Measurements from ENCODE around the gene KANK4.

KANK4 gene

GRCh38 chr1:62294261-62294660 lies 25.0 kb downstream of the KANK4 start:
- Histone ChIP-seq H3K4me3 (ENCODE audit: low read length, poor library complexity, severe bottlenecking) (no peak overlapping the region), H3K79me2 (ENCODE audit: insufficient read depth, low read length) (no peaks in the 10 kb centered on the region), H3K27me3 (ENCODE audit: insufficient read depth, low read length, poor library complexity, severe bottlenecking) (no peaks in the 10 kb centered on the region), H2AFZ (ENCODE audit: low read length) (no peak overlapping the region), H3K9ac (ENCODE audit: low read depth, low read length, poor library complexity, severe bottlenecking) (no peak overlapping the region), H3K9me2 (replicated peaks; ENCODE audit: low read depth, low read length) (no peaks in the 10 kb centered on the region), H3K9me3 (ENCODE audit: insufficient read depth, low read depth, low read length) (no peaks in the 10 kb centered on the region), H4K20me1 (ENCODE audit: insufficient read depth, low read length, poor library complexity, severe bottlenecking) (no peaks in the 10 kb centered on the region), H3F3A (ENCODE audit: low read depth) (no peaks in the 10 kb centered on the region), H3K4me1 (ENCODE audit: insufficient read depth, low read length, poor library complexity, severe bottlenecking) (peaks cover 4% of the 10 kb centered on the region), H3K4me2 (ENCODE audit: low read depth, low read length, poor library complexity, severe bottlenecking) (no peak overlapping the region), H3K36me3 (ENCODE audit: insufficient read depth, low read length) (no peaks in the 10 kb centered on the region)
- TF ChIP-seq EZH2phosphoT487 (IDR thresholded peaks at IDR 0.05; ENCODE audit: borderline replicate concordance), result no peak
- TF ChIP-seq, protein P1, sequence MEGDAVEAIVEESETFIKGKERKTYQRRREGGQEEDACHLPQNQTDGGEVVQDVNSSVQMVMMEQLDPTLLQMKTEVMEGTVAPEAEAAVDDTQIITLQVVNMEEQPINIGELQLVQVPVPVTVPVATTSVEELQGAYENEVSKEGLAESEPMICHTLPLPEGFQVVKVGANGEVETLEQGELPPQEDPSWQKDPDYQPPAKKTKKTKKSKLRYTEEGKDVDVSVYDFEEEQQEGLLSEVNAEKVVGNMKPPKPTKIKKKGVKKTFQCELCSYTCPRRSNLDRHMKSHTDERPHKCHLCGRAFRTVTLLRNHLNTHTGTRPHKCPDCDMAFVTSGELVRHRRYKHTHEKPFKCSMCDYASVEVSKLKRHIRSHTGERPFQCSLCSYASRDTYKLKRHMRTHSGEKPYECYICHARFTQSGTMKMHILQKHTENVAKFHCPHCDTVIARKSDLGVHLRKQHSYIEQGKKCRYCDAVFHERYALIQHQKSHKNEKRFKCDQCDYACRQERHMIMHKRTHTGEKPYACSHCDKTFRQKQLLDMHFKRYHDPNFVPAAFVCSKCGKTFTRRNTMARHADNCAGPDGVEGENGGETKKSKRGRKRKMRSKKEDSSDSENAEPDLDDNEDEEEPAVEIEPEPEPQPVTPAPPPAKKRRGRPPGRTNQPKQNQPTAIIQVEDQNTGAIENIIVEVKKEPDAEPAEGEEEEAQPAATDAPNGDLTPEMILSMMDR (conservative IDR thresholded peaks at IDR 0.05; ENCODE audit: low read length), result peak; percentile 64

- Histone ChIP-seq H3F3A (ENCODE audit: low read depth) (no peaks in the 10 kb centered on the region), H3K79me2 (ENCODE audit: insufficient read depth, low read length) (no peaks in the 10 kb centered on the region), H3K4me3 (ENCODE audit: low read length, poor library complexity, severe bottlenecking) (no peak overlapping the region), H3K9ac (ENCODE audit: low read depth, low read length, poor library complexity, severe bottlenecking) (no peak overlapping the region), H3K36me3 (ENCODE audit: insufficient read depth, low read length) (no peaks in the 10 kb centered on the region), H3K4me1 (ENCODE audit: insufficient read depth, low read length, poor library complexity, severe bottlenecking) (no peaks in the 10 kb centered on the region), H2AFZ (ENCODE audit: low read length) (no peak overlapping the region), H4K20me1 (ENCODE audit: insufficient read depth, low read length, poor library complexity, severe bottlenecking) (no peaks in the 10 kb centered on the region), H3K9me2 (replicated peaks; ENCODE audit: low read depth, low read length) (no peaks in the 10 kb centered on the region), H3K9me3 (ENCODE audit: insufficient read depth, low read depth, low read length) (no peaks in the 10 kb centered on the region), H3K4me2 (ENCODE audit: low read depth, low read length, poor library complexity, severe bottlenecking) (no peak overlapping the region), H3K27me3 (ENCODE audit: insufficient read depth, low read length, poor library complexity, severe bottlenecking) (no peaks in the 10 kb centered on the region)
- TF ChIP-seq, protein P1 (conservative IDR thresholded peaks at IDR 0.05; ENCODE audit: low read length), result no peak
- no peak for TF ChIP-seq EZH2phosphoT487 (IDR thresholded peaks at IDR 0.05; ENCODE audit: borderline replicate concordance)
Observed at GRCh38 chr1:62288662-62289061, 30.6 kb downstream of the KANK4 start.

DNA sequence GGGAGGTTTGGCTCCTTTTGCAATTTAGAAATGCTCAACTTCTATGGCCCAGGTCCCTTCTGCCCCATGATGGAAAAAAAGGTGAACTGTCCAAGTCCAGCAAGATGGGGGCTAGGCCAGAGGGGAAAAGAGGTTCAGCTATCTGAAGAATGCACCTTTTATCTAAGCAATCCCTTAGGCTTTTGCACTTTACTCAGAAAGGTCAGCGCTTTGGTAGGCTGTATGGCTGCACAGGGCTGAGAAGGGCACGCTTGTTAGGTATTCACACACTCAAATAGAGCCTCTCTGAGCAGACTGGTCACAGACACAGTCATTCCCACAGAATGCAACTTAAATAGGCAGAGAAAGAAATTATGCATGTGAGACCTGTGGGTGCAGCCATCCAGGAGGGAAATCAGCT lies 31.0 kb downstream of the KANK4 start:
- H3K9ac ChIP-seq (ENCODE audit: low read depth, low read length, poor library complexity, severe bottlenecking), result no peak overlapping the region
- TF ChIP-seq, protein P1 (conservative IDR thresholded peaks at IDR 0.05; ENCODE audit: low read length), result no peak
- no peak for TF ChIP-seq EZH2phosphoT487 (IDR thresholded peaks at IDR 0.05; ENCODE audit: borderline replicate concordance)
- H3K4me2 ChIP-seq (ENCODE audit: low read depth, low read length, poor library complexity, severe bottlenecking), result no peak overlapping the region

More for the DNA sequence above, 31.0 kb downstream of the KANK4 start:
- Histone ChIP-seq H2AFZ (ENCODE audit: low read length) (no peak overlapping the region), H4K20me1 (ENCODE audit: insufficient read depth, low read length, poor library complexity, severe bottlenecking) (no peaks in the 10 kb centered on the region), H3F3A (ENCODE audit: low read depth) (no peaks in the 10 kb centered on the region), H3K79me2 (ENCODE audit: insufficient read depth, low read length) (no peaks in the 10 kb centered on the region), H3K9me2 (replicated peaks; ENCODE audit: low read depth, low read length) (no peaks in the 10 kb centered on the region), H3K36me3 (ENCODE audit: insufficient read depth, low read length) (no peaks in the 10 kb centered on the region), H3K9me3 (ENCODE audit: insufficient read depth, low read depth, low read length) (no peaks in the 10 kb centered on the region), H3K27me3 (ENCODE audit: insufficient read depth, low read length, poor library complexity, severe bottlenecking) (no peaks in the 10 kb centered on the region), H3K4me1 (ENCODE audit: insufficient read depth, low read length, poor library complexity, severe bottlenecking) (no peaks in the 10 kb centered on the region), H3K4me3 (ENCODE audit: low read length, poor library complexity, severe bottlenecking) (no peak overlapping the region)

Measured in Loucy (cell line).